ENCODE data around the gene CDC7. TPM values are rescaled to one million over a fixed set of nuclear protein-coding genes. Genes with fewer than 3 reads are reported as not detected.

CDC7 gene
- total RNA-seq, 1 experiment from 2014 or later: 15.6 TPM

GRCh38 chr1:91520942-91521507 is 20.4 kb downstream of the CDC7 start:
- intact Hi-C loops (cut with micrococcal nuclease; ENCODE audit: unreplicated experiment): loop anchor here (5.0 kb wide), 1 partner anchor 306 kb away; no protein-coding TSS in a partner anchor
- no TSS peak for BruUV-seq (replicated peaks)
- TF ChIP-seq CTCF (IDR thresholded peaks at IDR 0.05; ENCODE audit: unreplicated experiment): no peak
- no peak for DNase-seq
- Mint-ChIP-seq H3K27me3 (ENCODE audit: unreplicated experiment) (no peaks in the 10 kb centered on the region), H3K27ac (ENCODE audit: unreplicated experiment) (no peak overlapping the region), H3K4me1 (ENCODE audit: low read depth, unreplicated experiment) (peaks cover 18% of the 10 kb centered on the region), H3K4me3 (ENCODE audit: low read depth, unreplicated experiment) (no peak overlapping the region), H3K9me3 (ENCODE audit: low read depth, unreplicated experiment) (no peaks in the 10 kb centered on the region), H3K36me3 (ENCODE audit: insufficient read depth, unreplicated experiment) (no peaks in the 10 kb centered on the region)
- CTCF ChIA-PET: no interaction called here

DNA sequence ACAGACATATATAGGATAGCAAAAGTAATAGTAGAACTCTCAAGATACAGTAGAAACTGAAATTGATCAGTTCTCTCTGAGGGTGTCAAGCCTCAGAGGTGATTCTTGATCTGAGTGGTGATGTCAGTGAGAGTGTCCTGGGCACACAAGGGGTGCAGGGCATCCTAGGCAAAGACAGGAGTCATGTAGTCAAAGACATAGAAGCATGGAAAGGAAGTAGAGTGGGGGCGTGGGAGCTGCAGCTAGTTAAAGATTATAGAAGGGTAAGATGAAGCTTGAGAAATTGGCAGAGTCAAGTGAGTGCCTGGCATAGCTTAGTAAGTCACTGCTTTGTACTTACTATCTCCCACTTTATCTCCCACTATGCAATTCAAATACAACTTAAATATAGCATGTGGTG is 22.8 kb downstream of the CDC7 start:
- H3K27me3 Mint-ChIP-seq (ENCODE audit: unreplicated experiment): no peaks in the 10 kb centered on the region
- H3K4me1 Mint-ChIP-seq (ENCODE audit: low read depth, unreplicated experiment): peaks cover 18% of the 10 kb centered on the region
- no peaks in the 10 kb centered on the region for H3K9me3 Mint-ChIP-seq (ENCODE audit: low read depth, unreplicated experiment)
- BruUV-seq (replicated peaks): no TSS peak
- DNase-seq: peak; percentile 31
- intact Hi-C loops (cut with micrococcal nuclease; ENCODE audit: unreplicated experiment): loop anchor here (5.0 kb wide), 1 partner anchor 304 kb away; no protein-coding TSS in a partner anchor
- H3K36me3 Mint-ChIP-seq (ENCODE audit: insufficient read depth, unreplicated experiment): no peaks in the 10 kb centered on the region
- H3K27ac Mint-ChIP-seq (ENCODE audit: unreplicated experiment): no peak overlapping the region
- CTCF ChIA-PET: interaction anchor here (0.6 to 1.5 kb wide), 2 partner anchors 117 to 244 kb away, joined by 4 read pairs; no protein-coding TSS in a partner anchor
- no peak for TF ChIP-seq CTCF (IDR thresholded peaks at IDR 0.05; ENCODE audit: unreplicated experiment)
- H3K4me3 Mint-ChIP-seq (ENCODE audit: low read depth, unreplicated experiment): no peak overlapping the region

GRCh38 chr1:91526496-91526895 is 25.8 kb downstream of the CDC7 start:
- Mint-ChIP-seq H3K4me3 (ENCODE audit: low read depth, unreplicated experiment) (no peak overlapping the region), H3K36me3 (ENCODE audit: insufficient read depth, unreplicated experiment) (no peaks in the 10 kb centered on the region), H3K27me3 (ENCODE audit: unreplicated experiment) (no peaks in the 10 kb centered on the region), H3K4me1 (ENCODE audit: low read depth, unreplicated experiment) (peaks cover 29% of the 10 kb centered on the region), H3K9me3 (ENCODE audit: low read depth, unreplicated experiment) (no peaks in the 10 kb centered on the region), H3K27ac (ENCODE audit: unreplicated experiment) (no peak overlapping the region)
- intact Hi-C loops (cut with micrococcal nuclease; ENCODE audit: unreplicated experiment): no loop called here
- TF ChIP-seq CTCF (IDR thresholded peaks at IDR 0.05; ENCODE audit: unreplicated experiment): no peak
- CTCF ChIA-PET: no interaction called here
- BruUV-seq (replicated peaks): no TSS peak
- DNase-seq: no peak

GRCh38 chr1:91527266-91527765 is 26.7 kb downstream of the CDC7 start:
- Mint-ChIP-seq H3K27me3 (ENCODE audit: unreplicated experiment) (no peaks in the 10 kb centered on the region), H3K4me1 (ENCODE audit: low read depth, unreplicated experiment) (peaks cover 29% of the 10 kb centered on the region), H3K27ac (ENCODE audit: unreplicated experiment) (no peak overlapping the region), H3K4me3 (ENCODE audit: low read depth, unreplicated experiment) (no peak overlapping the region), H3K36me3 (ENCODE audit: insufficient read depth, unreplicated experiment) (no peaks in the 10 kb centered on the region), H3K9me3 (ENCODE audit: low read depth, unreplicated experiment) (no peaks in the 10 kb centered on the region)
- CTCF ChIA-PET: no interaction called here
- DNase-seq: no peak
- TF ChIP-seq CTCF (IDR thresholded peaks at IDR 0.05; ENCODE audit: unreplicated experiment): no peak
- intact Hi-C loops (cut with micrococcal nuclease; ENCODE audit: unreplicated experiment): no loop called here
- BruUV-seq (replicated peaks): no TSS peak
